Measurements from ENCODE around the gene CDKN1A.
A peak's percentile ranks its signal among the peaks of the same experiment; 100 is the strongest.
"Not testable (repeated sequence)": the region's sequence is repeated elsewhere in the genome, so short reads cannot be mapped to it uniquely, and the experiment has no call there.

CDKN1A gene

GRCh38 chr6:36717871-36718540 lies 39.5 kb downstream of the CDKN1A start:
- no peak for FAIRE-seq

GRCh38 chr6:36718560-36718959 lies 40.0 kb downstream of the CDKN1A start:
- DNase-seq (ENCODE audit: insufficient read length, low spot score) (no peak), FAIRE-seq (no peak)

More at GRCh38 chr6:36717871-36718540, 39.5 kb downstream of the CDKN1A start:
- DNase-seq (ENCODE audit: insufficient read length, low spot score) = no peak

- no peak for FAIRE-seq
Observed at GRCh38 chr6:36719126-36719525, 40.6 kb downstream of the CDKN1A start.

GRCh38 chr6:36720251-36721141 lies 42.0 kb downstream of the CDKN1A start:
- DNase-seq (ENCODE audit: insufficient read length, low spot score) = no peak
- FAIRE-seq = no peak

More at GRCh38 chr6:36719126-36719525, 40.6 kb downstream of the CDKN1A start:
- no peak for DNase-seq (ENCODE audit: insufficient read length, low spot score)

GRCh38 chr6:36721369-36722140 lies 43.0 kb downstream of the CDKN1A start:
- FAIRE-seq (no peak), DNase-seq (ENCODE audit: insufficient read length, low spot score) (no peak)

- DNase-seq (ENCODE audit: insufficient read length, low spot score) (no peak), FAIRE-seq (no peak)
Observed at GRCh38 chr6:36722365-36722764, 43.9 kb downstream of the CDKN1A start.

- no peak for DNase-seq (ENCODE audit: insufficient read length, low spot score)
- no peak for FAIRE-seq
Observed at GRCh38 chr6:36722879-36723278, 44.4 kb downstream of the CDKN1A start.

GRCh38 chr6:36723992-36724391 lies 45.5 kb downstream of the CDKN1A start:
- not testable (repeated sequence) for DNase-seq (ENCODE audit: insufficient read length, low spot score); FAIRE-seq

- peak; percentile 49 for FAIRE-seq
- peak; percentile 54 for DNase-seq (ENCODE audit: insufficient read length, low spot score)
Observed at GRCh38 chr6:36724514-36725390, 46.2 kb downstream of the CDKN1A start.

GRCh38 chr6:36725581-36725980 lies 47.1 kb downstream of the CDKN1A start:
- FAIRE-seq (no peak), DNase-seq (ENCODE audit: insufficient read length, low spot score) (no peak)

- no peak for FAIRE-seq
- DNase-seq (ENCODE audit: insufficient read length, low spot score) = no peak
Observed at GRCh38 chr6:36727505-36728021, 49.0 kb downstream of the CDKN1A start.

GRCh38 chr6:36728289-36729160 lies 50.0 kb downstream of the CDKN1A start:
- DNase-seq (ENCODE audit: insufficient read length, low spot score) = no peak
- FAIRE-seq = no peak

- no peak for DNase-seq (ENCODE audit: insufficient read length, low spot score)
- FAIRE-seq = no peak
Observed at GRCh38 chr6:36729161-36729524, 50.6 kb downstream of the CDKN1A start.

GRCh38 chr6:36730424-36731380 lies 52.2 kb downstream of the CDKN1A start:
- FAIRE-seq = no peak

GRCh38 chr6:36731622-36732310 lies 53.3 kb downstream of the CDKN1A start:
- DNase-seq (ENCODE audit: insufficient read length, low spot score) (no peak), FAIRE-seq (no peak)

More at GRCh38 chr6:36730424-36731380, 52.2 kb downstream of the CDKN1A start:
- DNase-seq (ENCODE audit: insufficient read length, low spot score) = no peak

GRCh38 chr6:36733300-36733699 lies 54.8 kb downstream of the CDKN1A start:
- FAIRE-seq = no peak
- no peak for DNase-seq (ENCODE audit: insufficient read length, low spot score)

- FAIRE-seq (no peak), DNase-seq (ENCODE audit: insufficient read length, low spot score) (no peak)
Observed at GRCh38 chr6:36734486-36735060, 56.1 kb downstream of the CDKN1A start.

Measured in GM19239 (cell line).